IgD-negative memory B cell (primary cell): ENCODE measurements around the gene CMTM4. TPM values are rescaled to one million over a fixed set of nuclear protein-coding genes. Genes with fewer than 3 reads are reported as not detected.

Experiments
- H3K27ac Mint-ChIP-seq, 3 donors: one replicate each; pipeline ENCODE4 v1.8.0; 2020 to 2022; ENCODE audit warnings: mild to moderate bottlenecking in 3 of 3, mixed read lengths in 3 of 3, moderate library complexity in 1 of 3
- H3K27me3 Mint-ChIP-seq: one replicate; pipeline ENCODE4 v1.8.0; 2021; ENCODE audit warnings: mixed read lengths
- H3K36me3 Mint-ChIP-seq: one replicate; pipeline ENCODE4 v1.8.0; 2020; ENCODE audit warnings: mild to moderate bottlenecking, mixed read lengths
- H3K4me1 Mint-ChIP-seq, 3 donors: one replicate each; pipeline ENCODE4 v1.8.0; 2020 to 2022; ENCODE audit warnings: mixed read lengths in 3 of 3, mild to moderate bottlenecking in 1 of 3
- H3K4me3 Mint-ChIP-seq, 4 donors: one replicate each; pipeline ENCODE4 v1.8.0; 2020 to 2022; ENCODE audit warnings: mild to moderate bottlenecking in 4 of 4, mixed read lengths in 4 of 4, moderate library complexity in 3 of 4
- H3K9me3 Mint-ChIP-seq, 3 donors: one replicate each; pipeline ENCODE4 v1.8.0; 2020 to 2021; ENCODE audit warnings: mixed read lengths in 3 of 3, mild to moderate bottlenecking in 1 of 3
- polyA plus RNA-seq: library from polyadenylated mRNA; unstranded; fragments of 300-500 nt; fragmentation: Illumina TruSeq; gene quantifications from one replicate; pipeline ENCODE4 v1.2.3, GENCODE V29; 2021

The CMTM4 gene
- polyA plus RNA-seq, 1 donor from 2014 or later: 0.19 TPM

DNA sequence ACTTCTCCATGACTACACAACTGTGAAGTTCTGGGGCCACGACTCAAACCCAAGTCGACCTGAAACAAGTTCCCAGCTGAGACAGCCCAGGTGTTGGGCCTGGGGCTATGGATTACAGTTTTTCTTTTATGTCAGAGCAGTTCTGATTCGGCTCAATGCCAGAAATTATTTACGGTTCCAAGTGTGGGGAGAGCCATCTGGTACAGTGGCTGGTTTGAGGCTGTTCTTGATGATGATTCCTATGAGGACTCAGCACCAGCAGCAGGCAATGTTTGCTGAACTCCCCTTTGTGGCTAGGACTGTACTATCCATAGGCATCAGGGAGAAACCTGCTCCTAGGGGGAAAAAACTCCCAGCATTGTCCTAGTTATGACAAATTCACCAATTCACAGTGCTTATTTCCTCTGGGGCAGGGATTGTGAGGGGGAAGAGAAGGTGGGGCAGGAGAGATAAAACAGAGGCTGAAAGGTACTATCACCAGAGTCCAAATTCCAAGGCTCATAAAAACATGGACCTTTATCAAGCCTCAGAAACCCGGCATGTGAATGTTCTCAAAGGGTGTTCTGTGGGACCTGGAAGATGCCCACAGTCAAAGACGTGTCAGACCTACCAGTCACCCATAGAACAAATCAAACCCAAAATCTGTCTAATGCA, 18.2 kb upstream of the CMTM4 start:
- peaks cover 7% of the 10 kb centered on the region for H3K36me3 Mint-ChIP-seq
- no peaks in the 10 kb centered on the region for H3K4me1 Mint-ChIP-seq
- H3K4me3 Mint-ChIP-seq: no peak overlapping the region
- H3K9me3 Mint-ChIP-seq: no peaks in the 10 kb centered on the region
- H3K27me3 Mint-ChIP-seq: peaks cover 4% of the 10 kb centered on the region
- no peak overlapping the region for H3K27ac Mint-ChIP-seq

DNA sequence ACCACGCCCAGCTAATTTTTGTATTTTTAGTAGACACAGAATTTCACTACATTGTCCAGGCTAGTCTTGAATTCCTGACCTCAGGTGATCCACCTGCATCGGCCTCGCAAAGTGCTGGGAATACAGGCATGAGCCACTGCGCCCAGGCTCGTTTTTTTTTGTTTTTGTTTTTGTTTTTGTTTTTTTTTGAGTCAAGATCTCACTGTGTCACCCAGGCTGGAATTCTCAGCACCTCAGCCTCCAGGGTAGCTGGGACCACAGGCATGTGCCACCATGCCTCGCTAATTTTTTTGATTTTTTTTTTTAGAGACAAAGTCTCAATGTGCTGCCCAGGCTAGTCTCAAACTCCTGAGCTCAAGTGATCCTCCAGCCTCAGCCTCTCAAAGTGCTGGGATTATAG, 17.5 kb upstream of the CMTM4 start:
- Mint-ChIP-seq H3K27me3 (peaks cover 4% of the 10 kb centered on the region), H3K4me1 (no peaks in the 10 kb centered on the region), H3K4me3 (no peak overlapping the region), H3K27ac (no peak overlapping the region), H3K9me3 (no peaks in the 10 kb centered on the region), H3K36me3 (peaks cover 7% of the 10 kb centered on the region)

- Mint-ChIP-seq H3K4me1 (no peaks in the 10 kb centered on the region), H3K27me3 (peaks cover 4% of the 10 kb centered on the region), H3K9me3 (no peaks in the 10 kb centered on the region), H3K4me3 (no peak overlapping the region), H3K27ac (no peak overlapping the region), H3K36me3 (peaks cover 7% of the 10 kb centered on the region)
Observed at GRCh38 chr16:66713076-66713475, 16.5 kb upstream of the CMTM4 start.

DNA sequence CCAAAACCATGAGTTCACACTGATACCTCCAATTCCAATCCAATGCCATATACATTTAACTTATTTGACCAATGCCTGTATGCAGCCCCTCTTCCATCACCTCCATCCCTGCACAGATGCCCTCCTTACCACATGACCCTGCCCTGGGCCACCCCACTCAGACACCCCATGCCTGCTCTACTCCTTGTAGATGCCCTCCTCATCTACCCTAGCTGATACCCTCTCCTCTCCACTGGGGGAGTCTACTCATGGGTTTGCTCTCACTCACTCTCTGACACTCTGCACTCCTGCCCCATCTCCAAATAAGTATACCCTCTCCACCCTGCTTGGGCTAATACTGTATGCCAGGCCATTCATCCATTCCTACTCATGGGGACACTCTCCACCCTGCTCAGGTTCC, 16.0 kb upstream of the CMTM4 start:
- Mint-ChIP-seq H3K27me3 (peaks cover 4% of the 10 kb centered on the region), H3K4me1 (no peaks in the 10 kb centered on the region), H3K9me3 (no peaks in the 10 kb centered on the region), H3K36me3 (peaks cover 6% of the 10 kb centered on the region), H3K27ac (peak overlapping the region in 1 of 3 donors; percentile 27), H3K4me3 (peak overlapping the region in 1 of 4 donors; percentile 49)

GRCh38 chr16:66711581-66711980, 15.0 kb upstream of the CMTM4 start:
- peaks cover 7% of the 10 kb centered on the region for H3K27me3 Mint-ChIP-seq
- H3K27ac Mint-ChIP-seq: no peak overlapping the region
- peaks cover 2% of the 10 kb centered on the region for H3K36me3 Mint-ChIP-seq
- H3K9me3 Mint-ChIP-seq: no peaks in the 10 kb centered on the region
- no peak overlapping the region for H3K4me3 Mint-ChIP-seq
- no peaks in the 10 kb centered on the region for H3K4me1 Mint-ChIP-seq

DNA sequence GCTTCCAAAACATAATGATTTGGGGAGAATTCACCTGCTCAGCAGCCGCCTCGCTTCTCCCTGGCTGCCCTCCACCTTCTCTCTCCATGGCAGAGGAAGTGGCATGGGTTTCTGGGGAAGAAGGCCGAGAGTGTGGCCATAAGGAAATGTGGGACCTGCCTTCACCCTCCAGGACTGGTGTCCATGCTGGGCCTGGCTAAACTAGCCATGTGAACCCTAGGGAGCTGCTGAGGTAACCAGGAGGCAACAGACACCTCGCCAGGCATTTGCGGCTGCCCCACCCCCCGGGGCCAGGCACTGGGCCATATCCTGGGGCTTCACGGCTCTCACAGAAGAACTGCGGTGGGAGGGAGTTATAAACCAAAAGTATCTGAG, 9.9 kb upstream of the CMTM4 start:
- peaks cover 4% of the 10 kb centered on the region for H3K36me3 Mint-ChIP-seq

DNA sequence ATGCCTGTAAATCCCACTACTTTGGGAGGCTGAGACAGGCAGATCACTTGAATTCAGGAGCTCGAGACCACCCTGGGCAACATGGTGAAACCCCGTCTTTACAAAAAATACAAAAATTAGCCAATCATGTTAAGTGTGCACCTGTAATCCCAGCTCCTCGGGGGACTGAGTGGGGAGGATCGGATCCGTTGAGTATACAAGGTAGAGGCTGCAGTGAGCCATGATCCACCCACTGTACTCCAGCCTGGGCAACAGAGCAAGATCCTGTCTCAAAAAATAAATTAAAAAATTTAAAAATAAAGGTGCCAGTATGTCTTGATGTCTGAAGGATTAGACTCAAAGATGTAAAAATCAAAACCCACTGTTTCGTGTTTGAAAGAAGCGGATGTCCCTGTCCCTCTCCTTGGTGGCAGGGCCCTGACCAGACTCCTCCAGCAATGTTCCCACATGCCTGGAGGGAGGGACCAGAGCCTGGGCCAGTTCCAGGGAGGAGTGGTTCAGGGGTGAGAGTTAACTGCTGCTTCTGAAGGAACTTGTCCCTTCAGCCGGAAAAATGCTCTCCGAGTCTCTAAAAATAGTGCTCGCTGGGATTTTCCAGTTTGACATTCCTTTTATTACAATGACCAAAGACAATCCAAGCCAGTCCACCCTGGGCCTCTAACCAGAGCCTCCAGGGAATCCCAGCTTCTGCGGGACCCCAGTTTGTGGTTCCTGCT, 9.4 kb upstream of the CMTM4 start:
- Mint-ChIP-seq H3K4me3 (no peak overlapping the region), H3K4me1 (peaks cover 0 to under 1% (median 0%) of the 10 kb centered on the region in 3 donors), H3K9me3 (no peaks in the 10 kb centered on the region), H3K36me3 (peaks cover 4% of the 10 kb centered on the region), H3K27me3 (peaks cover 9% of the 10 kb centered on the region), H3K27ac (no peak overlapping the region)

More for the DNA sequence above, 9.9 kb upstream of the CMTM4 start:
- no peaks in the 10 kb centered on the region for H3K4me1 Mint-ChIP-seq
- no peak overlapping the region for H3K4me3 Mint-ChIP-seq
- no peak overlapping the region for H3K27ac Mint-ChIP-seq
- no peaks in the 10 kb centered on the region for H3K9me3 Mint-ChIP-seq
- peaks cover 9% of the 10 kb centered on the region for H3K27me3 Mint-ChIP-seq

DNA sequence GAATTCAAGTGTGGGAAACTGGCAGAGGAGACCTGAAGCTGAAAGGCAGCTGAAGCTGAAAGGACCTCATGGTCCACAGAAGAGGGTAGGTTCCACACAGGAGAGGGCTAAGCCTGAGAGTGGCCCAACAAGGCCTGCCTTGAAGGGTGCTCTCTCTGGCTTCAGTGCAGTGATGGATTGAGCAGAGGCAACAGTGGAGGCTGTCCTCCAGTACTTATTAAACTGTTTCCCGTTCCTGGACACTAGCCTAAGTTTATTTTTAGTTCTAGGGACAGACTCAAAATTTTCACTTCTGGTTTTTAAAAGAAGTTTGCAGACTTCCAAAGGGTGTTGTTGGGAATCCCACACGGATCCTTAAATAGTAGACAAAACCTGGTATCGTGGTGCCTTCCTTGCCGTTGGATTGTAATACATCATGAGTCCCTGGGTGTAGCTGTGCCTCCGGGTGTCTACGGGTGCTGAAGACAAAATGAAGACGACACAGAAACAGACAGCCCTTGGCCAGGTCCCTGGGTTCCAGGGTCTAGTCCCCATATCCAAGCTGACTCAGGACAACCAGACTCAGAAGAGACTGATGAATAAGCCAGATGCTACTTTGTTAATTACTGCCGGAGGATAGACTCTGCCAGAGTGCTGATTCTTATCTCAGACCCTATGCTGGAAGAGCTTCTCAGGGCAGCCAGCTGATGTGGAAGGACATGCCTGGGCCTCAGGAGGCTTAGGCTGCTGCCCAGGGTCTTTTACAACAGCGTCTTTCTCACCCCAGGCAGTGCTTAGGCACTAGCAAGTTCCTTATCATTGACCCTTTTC, 7.1 kb upstream of the CMTM4 start:
- no peaks in the 10 kb centered on the region for H3K9me3 Mint-ChIP-seq
- peaks cover 4% of the 10 kb centered on the region for H3K36me3 Mint-ChIP-seq
- peaks cover 0 to 1% (median 0%) of the 10 kb centered on the region in 3 donors for H3K4me1 Mint-ChIP-seq
- no peak overlapping the region for H3K4me3 Mint-ChIP-seq
- H3K27me3 Mint-ChIP-seq: peaks cover 7% of the 10 kb centered on the region
- no peak overlapping the region for H3K27ac Mint-ChIP-seq

DNA sequence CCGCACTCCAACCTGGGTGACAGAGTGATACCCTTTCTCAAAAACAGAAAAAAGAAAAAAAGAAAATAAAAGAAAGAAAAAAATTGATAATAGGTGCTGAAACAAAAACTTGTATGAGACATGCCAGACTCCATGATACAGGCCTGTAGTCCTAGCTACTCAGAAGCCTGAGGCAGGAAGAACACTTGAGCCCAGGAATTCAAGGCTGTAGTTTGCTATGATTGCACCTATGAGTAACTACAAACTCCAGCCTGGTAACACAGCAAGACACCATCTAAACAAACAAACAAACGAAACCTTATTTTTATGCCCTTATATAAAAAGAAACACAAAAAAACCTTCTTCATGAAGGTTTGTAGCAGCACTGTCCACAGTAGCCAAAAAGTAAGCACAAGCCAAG, 5.0 kb upstream of the CMTM4 start:
- Mint-ChIP-seq H3K4me3 (peak overlapping the region in 1 of 4 donors; percentile 39), H3K27me3 (peaks cover 4% of the 10 kb centered on the region), H3K9me3 (no peaks in the 10 kb centered on the region), H3K27ac (no peak overlapping the region), H3K36me3 (peaks cover 2% of the 10 kb centered on the region), H3K4me1 (peaks cover 0 to 4% (median 3%) of the 10 kb centered on the region in 3 donors)

DNA sequence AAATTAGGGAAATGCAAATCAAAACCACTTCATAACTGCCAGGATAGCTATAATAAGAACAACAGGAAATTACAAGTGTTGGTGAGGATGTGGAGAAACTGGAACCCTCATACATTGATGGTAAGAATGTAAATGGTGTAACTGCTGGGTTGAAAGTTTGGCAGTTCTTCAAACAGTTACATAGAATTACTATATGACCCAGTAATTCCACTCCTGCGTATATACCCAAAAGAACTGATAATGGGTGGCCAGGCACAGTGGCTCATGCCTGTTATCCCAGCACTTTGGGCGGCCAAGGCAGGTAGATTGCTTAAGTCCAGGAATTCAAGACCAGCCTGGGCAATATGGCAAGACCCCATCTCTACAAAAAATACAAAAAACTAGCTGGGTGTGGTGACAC, 4.5 kb upstream of the CMTM4 start:
- Mint-ChIP-seq H3K36me3 (peaks cover 2% of the 10 kb centered on the region), H3K4me1 (peaks cover 0 to 4% (median 3%) of the 10 kb centered on the region in 3 donors), H3K27ac (no peak overlapping the region), H3K4me3 (no peak overlapping the region), H3K27me3 (peaks cover 4% of the 10 kb centered on the region), H3K9me3 (no peaks in the 10 kb centered on the region)

GRCh38 chr16:66699898-66700297, 3.4 kb upstream of the CMTM4 start:
- no peak overlapping the region for H3K27ac Mint-ChIP-seq
- peaks cover 0 to 8% (median 7%) of the 10 kb centered on the region in 3 donors for H3K4me1 Mint-ChIP-seq
- H3K4me3 Mint-ChIP-seq: no peak overlapping the region
- no peaks in the 10 kb centered on the region for H3K9me3 Mint-ChIP-seq
- peaks cover 12% of the 10 kb centered on the region for H3K27me3 Mint-ChIP-seq
- H3K36me3 Mint-ChIP-seq: peaks cover 2% of the 10 kb centered on the region

DNA sequence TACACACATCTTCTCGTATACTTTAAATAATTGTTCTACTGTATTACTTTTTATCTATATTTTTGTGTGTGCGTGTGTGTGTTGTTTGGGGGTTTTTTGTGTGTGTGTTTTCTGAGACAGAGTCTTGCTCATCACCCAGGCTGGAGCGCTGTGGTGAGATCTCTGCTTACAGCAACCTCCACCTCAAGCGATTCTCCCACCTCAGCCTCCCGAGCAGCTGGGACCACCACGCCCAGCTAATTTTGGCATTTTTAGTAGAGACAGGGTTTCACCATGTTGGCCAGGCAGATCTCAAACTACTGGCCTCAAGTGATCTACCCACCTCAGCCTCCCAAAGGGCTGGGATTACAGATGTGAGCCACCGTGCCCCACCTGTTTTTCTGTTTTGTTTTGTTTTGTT, 1.5 kb upstream of the CMTM4 start:
- peak overlapping the region in 3 of 4 donors; percentile 8 to 80 (median 65) for H3K4me3 Mint-ChIP-seq
- H3K27ac Mint-ChIP-seq: peak overlapping the region in 1 of 3 donors; percentile 12
- H3K9me3 Mint-ChIP-seq: no peaks in the 10 kb centered on the region
- peaks cover 17% of the 10 kb centered on the region for H3K27me3 Mint-ChIP-seq
- peaks cover under 1% of the 10 kb centered on the region for H3K36me3 Mint-ChIP-seq
- H3K4me1 Mint-ChIP-seq: peaks cover 0 to 8% (median 7%) of the 10 kb centered on the region in 3 donors

GRCh38 chr16:66695935-66696668, 441 bp downstream of the CMTM4 start:
- Mint-ChIP-seq H3K4me1 (peaks cover 0 to 8% (median 7%) of the 10 kb centered on the region in 3 donors), H3K4me3 (peak overlapping the region; percentile 81 to 91 (median 84)), H3K9me3 (no peaks in the 10 kb centered on the region)

GRCh38 chr16:66695471-66695934, 1.0 kb downstream of the CMTM4 start:
- peak overlapping the region in 2 of 3 donors; percentile 76 to 77 for H3K27ac Mint-ChIP-seq
- H3K36me3 Mint-ChIP-seq: no peaks in the 10 kb centered on the region
- peaks cover 0 to 7% (median 7%) of the 10 kb centered on the region in 3 donors for H3K4me1 Mint-ChIP-seq
- H3K4me3 Mint-ChIP-seq: peak overlapping the region; percentile 81 to 91 (median 86)
- H3K27me3 Mint-ChIP-seq: peaks cover 26% of the 10 kb centered on the region
- no peaks in the 10 kb centered on the region for H3K9me3 Mint-ChIP-seq

More at GRCh38 chr16:66695935-66696668, 441 bp downstream of the CMTM4 start:
- Mint-ChIP-seq H3K27ac (peak overlapping the region in 2 of 3 donors; percentile 76 to 77), H3K27me3 (peaks cover 21% of the 10 kb centered on the region), H3K36me3 (no peaks in the 10 kb centered on the region)
